Measurements from ENCODE around the gene BEND4.
A peak's percentile ranks its signal among the peaks of the same experiment; 100 is the strongest.
"Not testable (repeated sequence)": the region's sequence is repeated elsewhere in the genome, so short reads cannot be mapped to it uniquely, and the experiment has no call there.

BEND4 gene

DNA sequence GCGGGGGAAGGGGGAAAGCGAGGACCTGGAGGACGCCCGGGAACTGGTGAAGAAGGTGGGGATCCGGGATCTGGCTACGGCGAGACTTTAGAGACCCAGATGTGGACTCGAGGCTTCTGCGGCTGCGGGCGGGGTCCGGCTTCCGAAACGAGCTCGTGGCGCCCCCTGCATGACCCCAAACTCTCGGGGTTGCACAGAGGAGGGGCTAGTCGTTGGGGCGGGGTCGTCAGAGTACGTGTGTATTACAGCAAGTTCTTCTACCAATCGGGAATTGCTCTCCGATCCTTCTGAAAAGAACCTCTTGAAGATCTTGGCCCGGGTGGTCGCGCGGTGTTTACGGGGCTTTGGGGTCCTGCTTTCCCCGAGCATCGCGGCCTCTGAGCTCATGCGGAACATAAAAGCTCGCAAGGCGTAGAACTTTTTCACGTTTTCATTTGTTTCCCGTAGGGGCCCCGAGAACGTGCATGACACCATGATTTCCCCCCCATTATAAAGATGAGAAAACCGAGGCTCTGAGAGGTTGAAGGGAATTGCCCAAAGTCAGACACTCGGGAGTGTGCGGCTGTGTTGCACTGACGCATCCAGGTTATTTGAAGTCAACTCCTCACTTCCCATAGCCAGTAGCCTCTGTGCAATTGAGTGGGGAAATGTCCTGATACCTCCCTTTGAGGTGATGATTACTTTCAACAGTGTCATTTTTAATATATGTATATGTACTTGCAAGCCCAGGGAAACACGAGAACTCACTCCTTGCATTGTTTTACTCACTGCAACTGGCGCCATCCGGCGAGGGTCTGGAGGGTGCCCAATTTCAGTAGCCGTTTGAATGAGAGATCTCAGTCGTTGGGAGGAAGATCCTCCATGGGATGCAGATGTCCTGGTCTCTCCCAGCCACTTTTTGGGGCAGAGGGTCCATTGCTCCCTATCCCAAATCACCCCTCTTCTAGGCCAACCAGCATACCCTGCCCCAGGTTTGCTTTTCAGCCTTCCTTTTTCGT is at the start of gene BEND4:
TSS of gene BEND4 (minus strand) at position 149 of the 998 bp plus-strand sequence. CDS start 512 bp downstream, outside the sequence.
- peak within 1 kb of the TSS; percentile 54 to 62 for H3K4me3 ChIP-seq (ENCODE audit: low read depth in 1 of 2, low read length in 2 of 2)
- H3K4me1 ChIP-seq (ENCODE audit: control insufficient read depth in 1 of 2, insufficient read depth in 2 of 2, low read length in 2 of 2) = no peaks in the 10 kb centered on the region
- H3K27ac ChIP-seq (ENCODE audit: low read depth, low read length) = no peak within 1 kb of the TSS
- H3K9ac ChIP-seq (ENCODE audit: low read depth in 1 of 2, low read length in 2 of 2) = no peak within 1 kb of the TSS
- H3K36me3 ChIP-seq (ENCODE audit: control insufficient read depth in 1 of 2, insufficient read depth in 2 of 2, low read length in 2 of 2) = no peaks in the 10 kb centered on the region
- no peaks in the 10 kb centered on the region for H3K9me3 ChIP-seq (ENCODE audit: control insufficient read depth in 1 of 2, low read length in 2 of 2)
- H3K27me3 ChIP-seq (ENCODE audit: control insufficient read depth in 1 of 2, insufficient read depth in 2 of 2, low read length in 2 of 2) = peaks cover 20 to 30% of the 10 kb centered on the region in 2 donors

DNA sequence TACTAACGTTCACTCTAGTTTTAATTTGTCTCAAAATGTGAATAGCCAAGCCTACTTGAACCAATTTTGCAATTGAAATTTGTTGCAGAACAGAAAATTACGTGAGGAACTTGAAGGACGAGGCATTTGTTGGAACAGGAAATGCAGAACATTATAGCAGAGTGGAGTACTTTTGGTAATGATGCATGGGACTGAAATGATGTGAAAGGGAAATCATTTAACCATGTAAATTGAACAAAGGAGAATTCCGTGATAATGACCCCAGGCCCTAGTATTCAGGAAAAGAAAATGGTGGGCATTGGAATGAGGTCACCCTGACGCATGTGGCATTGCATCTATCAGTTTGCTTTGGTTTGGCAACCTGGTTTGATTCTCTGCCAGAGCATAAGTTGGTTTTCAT is 44.9 kb upstream of the BEND4 start:
- H3K27me3 ChIP-seq (ENCODE audit: control insufficient read depth in 1 of 2, insufficient read depth in 2 of 2, low read length in 2 of 2) = no peaks in the 10 kb centered on the region
- H3K9me3 ChIP-seq (ENCODE audit: control insufficient read depth in 1 of 2, low read length in 2 of 2) = no peaks in the 10 kb centered on the region
- H3K27ac ChIP-seq (ENCODE audit: low read depth, low read length) = no peak overlapping the region
- no peaks in the 10 kb centered on the region for H3K4me1 ChIP-seq (ENCODE audit: control insufficient read depth in 1 of 2, insufficient read depth in 2 of 2, low read length in 2 of 2)
- no peaks in the 10 kb centered on the region for H3K36me3 ChIP-seq (ENCODE audit: control insufficient read depth in 1 of 2, insufficient read depth in 2 of 2, low read length in 2 of 2)
- H3K9ac ChIP-seq (ENCODE audit: low read depth in 1 of 2, low read length in 2 of 2) = no peak overlapping the region
- no peak overlapping the region for H3K4me3 ChIP-seq (ENCODE audit: low read depth in 1 of 2, low read length in 2 of 2)

DNA sequence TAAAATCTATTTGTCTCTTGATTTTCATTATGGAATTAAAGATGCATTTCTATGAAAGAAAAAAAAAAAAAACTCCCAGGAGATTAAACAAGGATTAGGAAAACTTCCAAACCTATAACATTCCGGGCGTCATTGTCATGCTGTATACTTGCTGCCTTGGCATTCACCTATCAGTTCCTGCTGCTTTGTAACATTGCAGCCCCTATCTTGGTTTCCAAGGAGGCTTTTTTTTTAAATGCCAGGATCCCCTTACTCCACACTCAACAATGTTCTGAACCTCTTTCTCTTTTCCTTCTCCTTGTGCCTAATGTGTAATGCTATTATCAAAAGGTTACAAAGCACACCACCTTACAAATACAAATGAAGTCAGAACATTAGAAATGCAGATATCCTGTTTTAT is 20.5 kb upstream of the BEND4 start:
- no peak overlapping the region for H3K9ac ChIP-seq (ENCODE audit: low read depth in 1 of 2, low read length in 2 of 2)
- no peaks in the 10 kb centered on the region for H3K36me3 ChIP-seq (ENCODE audit: control insufficient read depth in 1 of 2, insufficient read depth in 2 of 2, low read length in 2 of 2)

GRCh38 chr4:42172128-42172790 is 19.8 kb upstream of the BEND4 start:
- Histone ChIP-seq H3K4me1 (ENCODE audit: control insufficient read depth in 1 of 2, insufficient read depth in 2 of 2, low read length in 2 of 2) (no peaks in the 10 kb centered on the region), H3K4me3 (ENCODE audit: low read depth in 1 of 2, low read length in 2 of 2) (no peak overlapping the region), H3K9me3 (ENCODE audit: control insufficient read depth in 1 of 2, low read length in 2 of 2) (no peaks in the 10 kb centered on the region), H3K27me3 (ENCODE audit: control insufficient read depth in 1 of 2, insufficient read depth in 2 of 2, low read length in 2 of 2) (no peaks in the 10 kb centered on the region), H3K36me3 (ENCODE audit: control insufficient read depth in 1 of 2, insufficient read depth in 2 of 2, low read length in 2 of 2) (no peaks in the 10 kb centered on the region), H3K9ac (ENCODE audit: low read depth in 1 of 2, low read length in 2 of 2) (no peak overlapping the region), H3K27ac (ENCODE audit: low read depth, low read length) (no peak overlapping the region)

More for the DNA sequence above, 20.5 kb upstream of the BEND4 start:
- H3K9me3 ChIP-seq (ENCODE audit: control insufficient read depth in 1 of 2, low read length in 2 of 2) = no peaks in the 10 kb centered on the region
- H3K4me3 ChIP-seq (ENCODE audit: low read depth in 1 of 2, low read length in 2 of 2) = no peak overlapping the region
- H3K27me3 ChIP-seq (ENCODE audit: control insufficient read depth in 1 of 2, insufficient read depth in 2 of 2, low read length in 2 of 2) = no peaks in the 10 kb centered on the region
- H3K4me1 ChIP-seq (ENCODE audit: control insufficient read depth in 1 of 2, insufficient read depth in 2 of 2, low read length in 2 of 2) = no peaks in the 10 kb centered on the region
- no peak overlapping the region for H3K27ac ChIP-seq (ENCODE audit: low read depth, low read length)

DNA sequence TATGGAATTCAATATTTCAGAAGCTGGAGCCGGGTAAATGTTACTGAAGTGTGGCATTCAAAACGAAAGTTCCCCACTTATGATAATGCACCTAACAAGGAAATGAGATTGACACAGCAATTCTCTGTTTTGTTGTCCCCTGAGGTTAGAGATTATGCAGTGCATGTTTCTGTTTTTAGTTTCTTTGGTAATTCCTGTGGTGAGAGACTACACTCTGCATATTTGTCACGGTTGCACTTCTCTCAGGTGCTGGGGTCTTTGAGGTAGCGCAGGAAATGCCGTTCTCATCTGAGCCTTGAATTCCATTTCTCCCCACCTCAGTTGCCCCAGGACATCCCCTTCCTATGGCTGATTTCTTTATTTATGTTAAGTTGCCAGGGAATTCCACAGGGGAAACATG is 15.3 kb upstream of the BEND4 start:
- no peaks in the 10 kb centered on the region for H3K4me1 ChIP-seq (ENCODE audit: control insufficient read depth in 1 of 2, insufficient read depth in 2 of 2, low read length in 2 of 2)
- no peak overlapping the region for H3K9ac ChIP-seq (ENCODE audit: low read depth in 1 of 2, low read length in 2 of 2)
- no peaks in the 10 kb centered on the region for H3K27me3 ChIP-seq (ENCODE audit: control insufficient read depth in 1 of 2, insufficient read depth in 2 of 2, low read length in 2 of 2)
- no peak overlapping the region for H3K4me3 ChIP-seq (ENCODE audit: low read depth in 1 of 2, low read length in 2 of 2)
- H3K36me3 ChIP-seq (ENCODE audit: control insufficient read depth in 1 of 2, insufficient read depth in 2 of 2, low read length in 2 of 2) = no peaks in the 10 kb centered on the region
- H3K27ac ChIP-seq (ENCODE audit: low read depth, low read length) = no peak overlapping the region
- H3K9me3 ChIP-seq (ENCODE audit: control insufficient read depth in 1 of 2, low read length in 2 of 2) = no peaks in the 10 kb centered on the region

DNA sequence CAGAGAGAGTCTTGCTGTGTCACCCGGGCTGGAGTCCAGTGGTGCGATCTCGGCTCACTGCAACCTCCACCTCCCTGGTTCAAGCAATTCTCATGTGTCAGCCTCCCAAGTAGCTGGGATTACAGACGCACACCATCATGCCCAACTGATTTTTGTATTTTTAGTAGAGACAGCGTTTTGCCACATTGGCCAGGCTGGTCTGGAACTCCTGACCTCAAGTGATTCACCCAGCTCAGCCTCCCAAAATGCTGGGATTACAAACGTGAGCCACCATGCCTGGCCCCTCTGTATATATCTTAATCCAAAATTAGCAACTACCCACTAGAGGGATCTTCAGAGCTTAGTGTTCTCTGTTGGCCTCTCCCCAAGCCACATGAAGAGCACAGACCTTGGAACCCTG is 13.7 kb upstream of the BEND4 start:
- not testable (repeated sequence) for H3K4me3 ChIP-seq (ENCODE audit: low read depth in 1 of 2, low read length in 2 of 2); H3K36me3 ChIP-seq (ENCODE audit: control insufficient read depth in 1 of 2, insufficient read depth in 2 of 2, low read length in 2 of 2); H3K4me1 ChIP-seq (ENCODE audit: control insufficient read depth in 1 of 2, insufficient read depth in 2 of 2, low read length in 2 of 2); H3K9ac ChIP-seq (ENCODE audit: low read depth in 1 of 2, low read length in 2 of 2); H3K9me3 ChIP-seq (ENCODE audit: control insufficient read depth in 1 of 2, low read length in 2 of 2); H3K27ac ChIP-seq (ENCODE audit: low read depth, low read length); H3K27me3 ChIP-seq (ENCODE audit: control insufficient read depth in 1 of 2, insufficient read depth in 2 of 2, low read length in 2 of 2)

- Histone ChIP-seq H3K36me3 (ENCODE audit: control insufficient read depth in 1 of 2, insufficient read depth in 2 of 2, low read length in 2 of 2) (no peaks in the 10 kb centered on the region), H3K27ac (ENCODE audit: low read depth, low read length) (no peak overlapping the region), H3K9me3 (ENCODE audit: control insufficient read depth in 1 of 2, low read length in 2 of 2) (no peaks in the 10 kb centered on the region), H3K4me1 (ENCODE audit: control insufficient read depth in 1 of 2, insufficient read depth in 2 of 2, low read length in 2 of 2) (no peaks in the 10 kb centered on the region), H3K27me3 (ENCODE audit: control insufficient read depth in 1 of 2, insufficient read depth in 2 of 2, low read length in 2 of 2) (no peaks in the 10 kb centered on the region), H3K9ac (ENCODE audit: low read depth in 1 of 2, low read length in 2 of 2) (no peak overlapping the region), H3K4me3 (ENCODE audit: low read depth in 1 of 2, low read length in 2 of 2) (no peak overlapping the region)
Measured at GRCh38 chr4:42159271-42160001, 7.0 kb upstream of the BEND4 start.

DNA sequence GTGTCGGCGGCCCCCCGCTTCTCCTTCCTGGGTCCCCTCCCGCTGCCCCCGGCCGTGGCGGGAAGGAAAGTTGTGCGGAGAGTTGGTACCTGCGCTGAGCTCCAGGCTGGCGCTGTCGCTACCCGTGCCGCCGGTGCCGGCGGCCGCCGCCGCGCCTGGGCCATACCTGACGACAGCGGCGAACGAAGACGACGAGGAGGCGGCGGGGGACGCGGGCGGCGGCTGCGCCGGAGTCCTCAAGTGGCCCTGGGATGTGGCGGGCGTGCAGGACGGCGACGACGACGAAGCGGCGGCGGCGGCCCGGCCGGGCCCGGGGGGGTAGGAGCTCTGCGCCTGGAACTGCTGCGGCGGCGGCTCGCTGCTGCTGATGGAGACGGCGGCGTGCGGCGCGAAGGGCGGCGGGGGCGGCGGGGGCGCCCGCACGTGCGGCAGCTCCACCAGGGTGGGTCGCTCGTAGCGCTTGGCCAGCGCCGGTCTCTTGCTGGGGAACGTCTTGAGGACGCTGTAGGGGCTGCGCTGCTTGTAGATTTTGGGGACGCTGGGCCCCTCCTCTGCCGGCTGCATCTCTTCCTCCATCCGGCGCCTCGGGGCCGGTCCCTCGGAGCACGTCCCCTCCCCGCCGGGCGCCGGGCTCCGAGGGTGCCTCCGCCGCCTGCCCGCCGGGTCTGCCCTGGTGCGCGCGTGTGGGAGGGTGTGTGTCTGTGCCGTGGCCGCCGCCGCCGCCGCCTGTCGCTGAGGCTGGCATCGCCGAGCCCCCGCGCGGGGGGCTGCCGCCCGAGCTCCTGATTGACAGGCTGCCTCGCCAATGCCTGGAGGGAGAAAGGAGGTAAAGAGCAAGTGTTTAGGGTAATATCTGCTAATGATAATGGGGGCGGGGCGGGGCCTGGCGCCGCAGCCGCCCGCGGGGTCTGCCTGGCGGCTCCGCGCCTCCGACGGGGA is 618 bp downstream of the BEND4 start:
- Histone ChIP-seq H3K27me3 (ENCODE audit: control insufficient read depth in 1 of 2, insufficient read depth in 2 of 2, low read length in 2 of 2) (peaks cover 20 to 30% of the 10 kb centered on the region in 2 donors), H3K4me3 (ENCODE audit: low read depth in 1 of 2, low read length in 2 of 2) (peak overlapping the region; percentile 54 to 62), H3K27ac (ENCODE audit: low read depth, low read length) (no peak overlapping the region), H3K9me3 (ENCODE audit: control insufficient read depth in 1 of 2, low read length in 2 of 2) (no peaks in the 10 kb centered on the region), H3K36me3 (ENCODE audit: control insufficient read depth in 1 of 2, insufficient read depth in 2 of 2, low read length in 2 of 2) (no peaks in the 10 kb centered on the region), H3K9ac (ENCODE audit: low read depth in 1 of 2, low read length in 2 of 2) (no peak overlapping the region), H3K4me1 (ENCODE audit: control insufficient read depth in 1 of 2, insufficient read depth in 2 of 2, low read length in 2 of 2) (no peaks in the 10 kb centered on the region)
